Stomach (tissue), 4 donors: ENCODE measurements around the gene IZUMO2.

Source experiments
- POLR2A ChIP-seq, 4 donors: fragments of 450-650 bp; IDR thresholded peaks; one replicate each; pipeline ENCODE4 v1.6.1; 2016; ENCODE audit warnings: antibody characterized with exemption in 4 of 4, control low read depth in 2 of 4, mild to moderate bottlenecking in 1 of 4, moderate library complexity in 1 of 4
- POLR2AphosphoS5 ChIP-seq, 3 donors: sonication (generic); formaldehyde crosslinking; IDR thresholded peaks; one replicate each; pipeline ENCODE4 v1.6.1; 2016; ENCODE audit warnings: antibody characterized with exemption in 3 of 3
- TF ChIP-seq, protein P1 (sequence below), 7 experiments: fragments of 450-650 bp in 4 of 7; fragments of 200-600 bp in 3 of 7; sonication (generic) in 3 of 7; IDR thresholded peaks; one replicate each; pipeline ENCODE4 v1.5.1; 2016 to 2019; ENCODE audit warnings: antibody characterized with exemption in 7 of 7, control low read depth in 2 of 7, mild to moderate bottlenecking in 1 of 7

DNA sequence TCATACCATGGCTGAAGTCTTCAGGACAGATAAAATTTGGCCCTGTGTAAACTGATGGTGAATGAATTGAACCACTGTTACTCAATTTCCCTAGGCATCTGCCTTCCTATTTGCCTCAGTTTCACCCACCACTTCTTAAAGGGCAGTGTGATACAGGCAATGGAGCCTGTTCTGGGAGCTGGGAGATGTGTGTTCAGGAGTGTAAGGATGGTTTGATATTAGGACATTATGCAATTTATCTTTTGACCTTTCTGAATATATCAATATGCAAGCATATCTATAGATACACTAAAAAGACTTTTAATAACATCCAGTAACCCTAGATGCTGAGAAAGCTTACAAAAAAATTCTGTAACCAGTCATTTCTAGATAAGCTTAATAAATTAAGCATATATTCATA lies 14.6 kb downstream of the IZUMO2 start:
- TF ChIP-seq, protein P1, sequence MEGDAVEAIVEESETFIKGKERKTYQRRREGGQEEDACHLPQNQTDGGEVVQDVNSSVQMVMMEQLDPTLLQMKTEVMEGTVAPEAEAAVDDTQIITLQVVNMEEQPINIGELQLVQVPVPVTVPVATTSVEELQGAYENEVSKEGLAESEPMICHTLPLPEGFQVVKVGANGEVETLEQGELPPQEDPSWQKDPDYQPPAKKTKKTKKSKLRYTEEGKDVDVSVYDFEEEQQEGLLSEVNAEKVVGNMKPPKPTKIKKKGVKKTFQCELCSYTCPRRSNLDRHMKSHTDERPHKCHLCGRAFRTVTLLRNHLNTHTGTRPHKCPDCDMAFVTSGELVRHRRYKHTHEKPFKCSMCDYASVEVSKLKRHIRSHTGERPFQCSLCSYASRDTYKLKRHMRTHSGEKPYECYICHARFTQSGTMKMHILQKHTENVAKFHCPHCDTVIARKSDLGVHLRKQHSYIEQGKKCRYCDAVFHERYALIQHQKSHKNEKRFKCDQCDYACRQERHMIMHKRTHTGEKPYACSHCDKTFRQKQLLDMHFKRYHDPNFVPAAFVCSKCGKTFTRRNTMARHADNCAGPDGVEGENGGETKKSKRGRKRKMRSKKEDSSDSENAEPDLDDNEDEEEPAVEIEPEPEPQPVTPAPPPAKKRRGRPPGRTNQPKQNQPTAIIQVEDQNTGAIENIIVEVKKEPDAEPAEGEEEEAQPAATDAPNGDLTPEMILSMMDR (IDR thresholded peaks at IDR 0.05) = no peak
- TF ChIP-seq POLR2AphosphoS5 (IDR thresholded peaks at IDR 0.05) = no peak
- TF ChIP-seq POLR2A (IDR thresholded peaks at IDR 0.05) = no peak
